Breast epithelium (tissue), 4 donors: ENCODE results near the gene NID2. TPM values are rescaled to one million over a fixed set of nuclear protein-coding genes. Genes with fewer than 3 reads are reported as not detected.

Experiments used
- DNase-seq, 2 donors: peaks; one replicate each; pipeline ENCODE4 v3.0.0-alpha.2; 2019; ENCODE audit warnings: low spot score in 2 of 2
- H3K27ac ChIP-seq, 2 donors: fragments of 200-600 bp; sonication (generic) in 1 of 2; one replicate each; pipeline ENCODE4 v1.5.1; 2016 to 2019; ENCODE audit warnings: mild to moderate bottlenecking in 1 of 2
- H3K27me3 ChIP-seq, 2 donors: fragments of 200-600 bp; sonication (generic) in 1 of 2; one replicate each; pipeline versions ENCODE4 v1.5.1 to v1.6.0; 2017 to 2019; ENCODE audit warnings: control low read depth in 1 of 2, mild to moderate bottlenecking in 1 of 2
- H3K36me3 ChIP-seq: fragments of 200-600 bp; one replicate; pipeline ENCODE4 v1.5.1; 2019
- H3K4me1 ChIP-seq, 2 donors: fragments of 200-600 bp; sonication (generic); one replicate each; pipeline ENCODE4 v1.5.1; 2016 to 2019; ENCODE audit warnings: control low read depth in 1 of 2
- H3K4me3 ChIP-seq, 3 donors: fragments of 200-600 bp; sonication (generic); 1 replicate in 2 of 3; 2 replicates in 1 of 3; pipeline ENCODE4 v1.5.1; 2016 to 2019; ENCODE audit warnings: mild to moderate bottlenecking in 3 of 3, moderate library complexity in 2 of 3
- H3K9me3 ChIP-seq, 2 donors: fragments of 200-600 bp; sonication (generic) in 1 of 2; one replicate each; pipeline ENCODE4 v1.5.1; 2016 to 2019; ENCODE audit warnings: control low read depth in 1 of 2
- POLR2A ChIP-seq: fragments of 450-650 bp; IDR thresholded peaks from one replicate; pipeline ENCODE4 v1.6.1; 2016; ENCODE audit warnings: antibody characterized with exemption, mild to moderate bottlenecking, moderate library complexity
- POLR2AphosphoS5 ChIP-seq, 3 donors: sonication (generic); formaldehyde crosslinking; IDR thresholded peaks; one replicate each; pipeline ENCODE4 v1.6.1; 2017; ENCODE audit warnings: antibody characterized with exemption in 3 of 3
- intact Hi-C: fragments of 100-400 bp; cut with DNase I; formaldehyde crosslinking; loops from one replicate; pipeline ENCODE4 v1.15.1; 2023; ENCODE audit warnings: low total_unique reads
- total RNA-seq, 3 donors: library from RNA; depleted of rRNA; stranded (reverse); fragments of >200 nt; gene quantifications; one replicate each; pipeline ENCODE4 v1.1.0, GENCODE V29; 2016
- TF ChIP-seq, protein P1 (sequence below), 3 donors: fragments of 450-650 bp; IDR thresholded peaks; one replicate each; pipeline ENCODE4 v1.5.1; 2016 to 2017; ENCODE audit warnings: antibody characterized with exemption in 3 of 3, mild to moderate bottlenecking in 3 of 3, moderate library complexity in 3 of 3

Gene NID2
- total RNA-seq, 3 donors from 2014 or later: 10.9 to 30.8 (median 14.2) TPM

GRCh38 chr14:52069307-52070050 lies 620 bp upstream of the NID2 start:
- Histone ChIP-seq H3K36me3 (no peaks in the 10 kb centered on the region), H3K4me1 (no peaks in the 10 kb centered on the region), H3K27me3 (peaks cover 0 to 15% of the 10 kb centered on the region in 2 donors), H3K9me3 (no peaks in the 10 kb centered on the region), H3K4me3 (peak overlapping the region; percentile 52 to 87 (median 63)), H3K27ac (peak overlapping the region; percentile 62 to 87)
- DNase-seq: no peak
- TF ChIP-seq POLR2A: no peak
- TF ChIP-seq, protein P1, sequence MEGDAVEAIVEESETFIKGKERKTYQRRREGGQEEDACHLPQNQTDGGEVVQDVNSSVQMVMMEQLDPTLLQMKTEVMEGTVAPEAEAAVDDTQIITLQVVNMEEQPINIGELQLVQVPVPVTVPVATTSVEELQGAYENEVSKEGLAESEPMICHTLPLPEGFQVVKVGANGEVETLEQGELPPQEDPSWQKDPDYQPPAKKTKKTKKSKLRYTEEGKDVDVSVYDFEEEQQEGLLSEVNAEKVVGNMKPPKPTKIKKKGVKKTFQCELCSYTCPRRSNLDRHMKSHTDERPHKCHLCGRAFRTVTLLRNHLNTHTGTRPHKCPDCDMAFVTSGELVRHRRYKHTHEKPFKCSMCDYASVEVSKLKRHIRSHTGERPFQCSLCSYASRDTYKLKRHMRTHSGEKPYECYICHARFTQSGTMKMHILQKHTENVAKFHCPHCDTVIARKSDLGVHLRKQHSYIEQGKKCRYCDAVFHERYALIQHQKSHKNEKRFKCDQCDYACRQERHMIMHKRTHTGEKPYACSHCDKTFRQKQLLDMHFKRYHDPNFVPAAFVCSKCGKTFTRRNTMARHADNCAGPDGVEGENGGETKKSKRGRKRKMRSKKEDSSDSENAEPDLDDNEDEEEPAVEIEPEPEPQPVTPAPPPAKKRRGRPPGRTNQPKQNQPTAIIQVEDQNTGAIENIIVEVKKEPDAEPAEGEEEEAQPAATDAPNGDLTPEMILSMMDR (IDR thresholded peaks at IDR 0.05): no peak
- TF ChIP-seq POLR2AphosphoS5 (IDR thresholded peaks at IDR 0.05): no peak
- intact Hi-C loops: no loop called here

GRCh38 chr14:52067873-52068614 lies 815 bp downstream of the NID2 start:
- Histone ChIP-seq H3K4me3 (peak overlapping the region; percentile 52 to 87 (median 63)), H3K27ac (peak overlapping the region; percentile 62 to 87), H3K27me3 (peaks cover 0 to 15% of the 10 kb centered on the region in 2 donors), H3K4me1 (no peaks in the 10 kb centered on the region), H3K9me3 (no peaks in the 10 kb centered on the region), H3K36me3 (no peaks in the 10 kb centered on the region)
- no peak for DNase-seq
- intact Hi-C loops: no loop called here
- TF ChIP-seq POLR2AphosphoS5 (IDR thresholded peaks at IDR 0.05) (peak in 1 of 3 donors; percentile 24), POLR2A (no peak)

GRCh38 chr14:52064174-52064573 lies 4.7 kb downstream of the NID2 start:
- Histone ChIP-seq H3K4me1 (no peaks in the 10 kb centered on the region), H3K4me3 (no peak overlapping the region), H3K36me3 (no peaks in the 10 kb centered on the region), H3K9me3 (no peaks in the 10 kb centered on the region), H3K27me3 (peaks cover 0 to 14% of the 10 kb centered on the region in 2 donors), H3K27ac (no peak overlapping the region)
- intact Hi-C loops: no loop called here
- TF ChIP-seq POLR2A: no peak
- no peak for TF ChIP-seq POLR2AphosphoS5 (IDR thresholded peaks at IDR 0.05)
- TF ChIP-seq, protein P1 (IDR thresholded peaks at IDR 0.05): no peak
- no peak for DNase-seq

- Histone ChIP-seq H3K4me1 (no peaks in the 10 kb centered on the region), H3K36me3 (no peaks in the 10 kb centered on the region), H3K4me3 (no peak overlapping the region), H3K27ac (peak overlapping the region in 1 of 2 donors; percentile 10), H3K9me3 (no peaks in the 10 kb centered on the region), H3K27me3 (peaks cover 0 to 11% of the 10 kb centered on the region in 2 donors)
- TF ChIP-seq POLR2A (no peak), POLR2AphosphoS5 (IDR thresholded peaks at IDR 0.05) (no peak)
- TF ChIP-seq, protein P1 (IDR thresholded peaks at IDR 0.05): no peak
- intact Hi-C loops: no loop called here
- no peak for DNase-seq
Measured at GRCh38 chr14:52063052-52063462, 5.8 kb downstream of the NID2 start.

GRCh38 chr14:52061890-52062289 lies 7.0 kb downstream of the NID2 start:
- Histone ChIP-seq H3K27me3 (peaks cover 0 to 5% of the 10 kb centered on the region in 2 donors), H3K36me3 (no peaks in the 10 kb centered on the region), H3K4me3 (no peak overlapping the region), H3K9me3 (no peaks in the 10 kb centered on the region), H3K27ac (no peak overlapping the region), H3K4me1 (no peaks in the 10 kb centered on the region)
- TF ChIP-seq POLR2A (no peak), POLR2AphosphoS5 (IDR thresholded peaks at IDR 0.05) (no peak)
- TF ChIP-seq, protein P1 (IDR thresholded peaks at IDR 0.05): no peak
- DNase-seq: no peak
- intact Hi-C loops: no loop called here
